Measurements from ENCODE around the gene EDARADD. TPM values are rescaled to one million over a fixed set of nuclear protein-coding genes. Genes with fewer than 3 reads are reported as not detected.

EDARADD gene
- total RNA-seq, 4 donors from 2014 or later: 4.6 to 9.6 (median 5.5) TPM

- H3K27me3 ChIP-seq: no peaks in the 10 kb centered on the region
- no peaks in the 10 kb centered on the region for H3K36me3 ChIP-seq
- no peak overlapping the region for H3K4me3 ChIP-seq
- TF ChIP-seq POLR2A (IDR thresholded peaks at IDR 0.05) (no peak), CTCF (IDR thresholded peaks at IDR 0.05) (no peak)
- H3K4me1 ChIP-seq: no peaks in the 10 kb centered on the region
- no peak overlapping the region for H3K27ac ChIP-seq
- H3K9me3 ChIP-seq: peaks cover 0 to 5% (median 0%) of the 10 kb centered on the region in 3 donors
- 74 to 81% methylated on average over 4 of the region's 4 CpGs for WGBS, 2 donors
- intact Hi-C loops (cut with DNase I): no loop called here
- DNase-seq: no peak
Observed at GRCh38 chr1:236353813-236354212, 40.3 kb upstream of the EDARADD start.

GRCh38 chr1:236354330-236355147, 39.5 kb upstream of the EDARADD start:
- Histone ChIP-seq H3K27ac (no peak overlapping the region), H3K4me1 (no peaks in the 10 kb centered on the region), H3K9me3 (peaks cover 0 to 5% (median 0%) of the 10 kb centered on the region in 3 donors), H3K4me3 (no peak overlapping the region), H3K27me3 (no peaks in the 10 kb centered on the region), H3K36me3 (no peaks in the 10 kb centered on the region)
- DNase-seq: no peak
- intact Hi-C loops (cut with DNase I): no loop called here
- 36 to 44% methylated on average over 4 of the region's 4 CpGs for WGBS, 2 donors
- no peak for TF ChIP-seq CTCF (IDR thresholded peaks at IDR 0.05)
- TF ChIP-seq POLR2A (IDR thresholded peaks at IDR 0.05): no peak

- WGBS, 2 donors: 94 to 100% methylated on average over 2 of the region's 2 CpGs
- Histone ChIP-seq H3K27me3 (no peaks in the 10 kb centered on the region), H3K4me3 (no peak overlapping the region), H3K9me3 (peaks cover 0 to 5% (median 0%) of the 10 kb centered on the region in 3 donors), H3K27ac (no peak overlapping the region), H3K36me3 (no peaks in the 10 kb centered on the region), H3K4me1 (no peaks in the 10 kb centered on the region)
- TF ChIP-seq CTCF (IDR thresholded peaks at IDR 0.05) (no peak), POLR2A (IDR thresholded peaks at IDR 0.05) (no peak)
- DNase-seq: no peak
- intact Hi-C loops (cut with DNase I): no loop called here
Observed at GRCh38 chr1:236356141-236356540, 37.9 kb upstream of the EDARADD start.

- no peak for TF ChIP-seq CTCF (IDR thresholded peaks at IDR 0.05)
- no peak for TF ChIP-seq POLR2A (IDR thresholded peaks at IDR 0.05)
- Histone ChIP-seq H3K4me3 (no peak overlapping the region), H3K4me1 (no peaks in the 10 kb centered on the region), H3K27me3 (no peaks in the 10 kb centered on the region), H3K9me3 (peaks cover 0 to 5% (median 0%) of the 10 kb centered on the region in 3 donors), H3K27ac (no peak overlapping the region), H3K36me3 (no peaks in the 10 kb centered on the region)
- DNase-seq: no peak
- WGBS, 2 donors: 77 to 89% methylated on average over 7 of the region's 7 CpGs
- intact Hi-C loops (cut with DNase I): no loop called here
Observed at GRCh38 chr1:236361909-236362590, 32.0 kb upstream of the EDARADD start.

GRCh38 chr1:236363237-236363636, 30.8 kb upstream of the EDARADD start:
- no peak overlapping the region for H3K4me3 ChIP-seq
- H3K27me3 ChIP-seq: no peaks in the 10 kb centered on the region
- intact Hi-C loops (cut with DNase I): no loop called here
- H3K9me3 ChIP-seq: no peaks in the 10 kb centered on the region
- H3K4me1 ChIP-seq: no peaks in the 10 kb centered on the region
- TF ChIP-seq POLR2A (IDR thresholded peaks at IDR 0.05): no peak
- no peak for TF ChIP-seq CTCF (IDR thresholded peaks at IDR 0.05)
- H3K27ac ChIP-seq: no peak overlapping the region
- H3K36me3 ChIP-seq: no peaks in the 10 kb centered on the region
- no peak for DNase-seq
- 93 to 97% methylated on average over 5 of the region's 5 CpGs for WGBS, 2 donors
